ENCODE measurements around the gene TENM3. TPM values are rescaled to one million over a fixed set of nuclear protein-coding genes. Genes with fewer than 3 reads are reported as not detected.

TENM3 gene
- total RNA-seq, 1 experiment from 2014 or later, result 5.3 TPM

DNA sequence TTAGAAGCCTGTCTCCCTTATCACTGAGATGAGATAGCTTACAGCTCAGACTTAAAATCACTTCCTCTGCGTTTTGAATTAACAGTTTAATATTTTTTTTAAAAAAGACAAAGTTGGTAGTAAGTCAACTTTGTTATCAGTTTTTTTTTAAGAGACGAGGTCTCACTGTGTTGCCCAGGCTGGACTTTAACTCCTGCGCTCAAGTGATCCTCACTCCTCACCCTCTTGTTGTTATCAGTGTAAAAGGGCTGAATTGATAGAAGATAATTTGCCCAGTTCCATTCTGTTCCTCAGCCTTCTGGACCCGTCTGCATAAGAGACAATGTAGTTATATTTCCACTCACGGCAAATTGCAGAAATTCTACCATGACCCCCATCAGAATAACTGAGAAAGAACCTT lies 428.5 kb downstream of the TENM3 start:
- no peak for DNase-seq (ENCODE audit: low spot score)

DNA sequence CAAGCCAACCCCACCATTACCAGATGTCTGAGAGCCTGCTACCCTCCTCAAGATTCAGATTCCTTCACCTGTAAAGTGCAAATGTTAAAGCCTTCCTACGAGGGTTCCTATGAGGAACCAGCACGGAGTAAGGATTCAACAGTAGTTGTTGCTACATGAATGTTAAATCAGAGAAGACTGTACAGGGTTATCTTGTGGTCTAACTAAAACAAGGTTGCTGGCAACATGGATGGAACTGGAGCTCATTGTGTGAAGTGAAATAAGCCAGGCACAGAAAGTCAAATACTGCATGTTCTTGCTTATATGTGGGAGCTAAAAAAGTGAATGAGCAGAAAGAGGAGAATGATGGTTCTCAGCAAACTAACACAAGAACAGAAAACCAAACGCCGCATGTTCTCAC lies 435.4 kb downstream of the TENM3 start:
- no peak for DNase-seq (ENCODE audit: low spot score)

DNA sequence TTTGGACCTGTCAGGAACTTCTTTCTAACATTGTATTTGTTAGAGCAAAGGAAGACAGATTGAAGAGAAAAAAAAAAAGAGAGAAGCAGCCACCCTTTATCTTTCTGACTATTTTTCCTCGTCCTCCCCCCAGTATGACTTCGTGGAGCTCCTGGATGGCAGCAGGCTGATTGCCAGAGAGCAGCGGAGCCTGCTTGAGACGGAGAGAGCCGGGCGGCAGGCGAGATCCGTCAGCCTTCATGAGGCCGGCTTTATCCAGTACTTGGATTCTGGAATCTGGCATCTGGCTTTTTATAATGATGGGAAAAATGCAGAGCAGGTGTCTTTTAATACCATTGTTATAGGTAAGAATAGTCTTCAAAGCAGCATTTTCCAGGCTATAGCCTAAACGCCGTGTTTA lies 436.3 kb downstream of the TENM3 start:
- no peak for DNase-seq (ENCODE audit: low spot score)

DNA sequence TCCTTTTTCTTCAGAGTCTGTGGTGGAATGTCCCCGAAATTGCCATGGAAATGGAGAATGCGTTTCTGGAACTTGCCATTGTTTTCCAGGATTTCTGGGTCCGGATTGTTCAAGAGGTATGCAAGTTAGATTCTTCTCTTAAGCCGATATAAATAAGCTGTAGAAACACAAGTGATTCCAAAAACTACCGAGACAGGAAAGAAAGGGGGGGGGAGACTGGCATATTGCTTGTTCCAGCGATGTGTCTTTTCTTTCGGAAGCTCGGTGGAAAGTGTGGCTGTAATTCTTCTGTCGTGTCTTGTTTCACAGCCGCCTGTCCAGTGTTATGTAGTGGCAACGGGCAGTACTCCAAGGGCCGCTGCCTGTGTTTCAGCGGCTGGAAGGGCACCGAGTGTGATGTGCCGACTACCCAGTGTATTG lies 437.0 kb downstream of the TENM3 start:
- no peak for DNase-seq (ENCODE audit: low spot score)

DNA sequence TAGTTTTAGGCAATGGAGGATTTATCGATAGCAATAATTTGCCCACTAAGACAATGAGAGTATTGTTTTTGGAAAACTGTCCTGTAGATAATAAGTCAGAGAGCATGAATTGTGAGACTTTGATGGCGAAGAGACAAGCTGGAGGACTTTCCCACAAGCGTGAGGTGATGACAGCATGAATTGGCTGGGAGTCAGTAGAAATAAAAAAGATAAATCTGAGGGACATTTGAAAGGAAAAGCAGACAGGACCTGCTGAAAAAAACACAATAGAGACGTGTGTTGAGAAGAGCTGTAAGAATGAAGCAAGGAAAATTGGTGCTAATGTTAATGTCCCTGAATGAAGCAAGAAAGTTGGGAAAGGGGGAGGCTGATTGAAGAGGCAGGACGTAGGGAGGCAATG lies 440.5 kb downstream of the TENM3 start:
- no peak for DNase-seq (ENCODE audit: low spot score)

DNA sequence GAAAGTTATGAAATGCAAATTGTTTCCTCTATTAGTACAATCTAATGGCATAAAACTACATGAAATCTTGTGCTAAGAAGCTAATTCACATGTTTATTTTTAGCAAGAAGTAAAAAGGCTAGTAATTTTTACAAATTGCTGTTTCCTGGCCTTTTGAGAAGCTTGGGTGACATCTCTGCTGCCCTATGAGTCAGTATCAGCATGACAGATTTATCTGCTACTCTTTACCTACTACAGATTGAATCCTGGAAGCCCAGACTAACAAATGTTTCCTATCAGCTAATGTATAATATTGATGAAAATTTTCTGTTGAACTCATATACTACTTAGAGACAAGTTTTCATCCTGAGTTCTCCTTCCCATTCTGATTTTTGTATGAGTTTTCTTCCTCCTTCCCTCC lies 441.6 kb downstream of the TENM3 start:
- DNase-seq (ENCODE audit: low spot score), result no peak

DNA sequence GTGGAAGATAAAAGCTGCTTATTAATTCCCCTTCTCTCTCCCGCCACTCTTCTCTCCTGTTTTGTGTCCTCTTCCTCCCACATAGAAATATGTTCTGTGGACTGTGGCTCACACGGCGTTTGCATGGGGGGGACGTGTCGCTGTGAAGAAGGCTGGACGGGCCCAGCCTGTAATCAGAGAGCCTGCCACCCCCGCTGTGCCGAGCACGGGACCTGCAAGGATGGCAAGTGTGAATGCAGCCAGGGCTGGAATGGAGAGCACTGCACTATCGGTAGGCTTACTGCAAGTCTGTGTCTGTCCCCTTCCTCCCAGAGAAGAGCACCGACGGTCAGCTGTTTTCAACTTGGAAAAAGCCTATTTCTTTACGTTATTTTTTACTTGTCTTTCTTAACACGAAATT lies 444.9 kb downstream of the TENM3 start:
- DNase-seq (ENCODE audit: low spot score), result no peak

DNA sequence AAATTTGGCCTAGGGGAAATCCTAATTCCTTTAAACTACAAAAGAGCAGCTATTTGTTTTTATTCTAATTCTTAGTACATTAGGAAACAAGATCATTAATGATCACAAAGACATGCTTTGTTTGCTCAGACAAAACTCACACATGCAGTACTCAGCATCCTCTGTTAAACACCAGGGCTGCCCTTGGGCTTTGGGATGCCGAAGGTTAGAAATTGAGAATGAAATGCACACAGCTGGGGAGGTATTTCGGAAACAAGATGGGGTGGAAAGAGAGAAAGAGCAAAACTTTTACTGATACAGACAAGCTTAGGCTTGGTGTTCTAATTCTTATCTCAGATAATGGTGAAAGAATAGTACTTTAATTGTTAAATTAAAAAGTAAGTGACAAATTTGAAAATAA lies 451.3 kb downstream of the TENM3 start:
- DNase-seq (ENCODE audit: low spot score), result no peak

DNA sequence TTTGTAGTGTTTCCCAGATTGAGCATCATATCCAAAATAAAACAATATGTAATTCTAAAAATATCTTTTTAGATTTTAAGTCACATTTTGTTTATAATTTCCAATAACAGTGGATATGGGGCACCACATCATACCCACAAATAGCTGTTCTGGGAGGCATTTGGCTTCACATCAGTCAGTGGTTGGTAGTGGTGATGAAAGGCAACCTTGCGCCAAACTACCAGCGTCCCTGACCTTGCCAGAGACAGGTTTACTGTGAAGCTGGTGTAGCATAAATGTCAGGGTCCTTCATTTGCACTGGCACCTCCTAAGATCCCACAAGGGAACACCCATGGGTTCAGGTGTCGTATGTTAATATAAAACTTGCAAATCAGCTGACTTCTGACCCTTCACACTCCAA lies 451.8 kb downstream of the TENM3 start:
- DNase-seq (ENCODE audit: low spot score), result no peak

DNA sequence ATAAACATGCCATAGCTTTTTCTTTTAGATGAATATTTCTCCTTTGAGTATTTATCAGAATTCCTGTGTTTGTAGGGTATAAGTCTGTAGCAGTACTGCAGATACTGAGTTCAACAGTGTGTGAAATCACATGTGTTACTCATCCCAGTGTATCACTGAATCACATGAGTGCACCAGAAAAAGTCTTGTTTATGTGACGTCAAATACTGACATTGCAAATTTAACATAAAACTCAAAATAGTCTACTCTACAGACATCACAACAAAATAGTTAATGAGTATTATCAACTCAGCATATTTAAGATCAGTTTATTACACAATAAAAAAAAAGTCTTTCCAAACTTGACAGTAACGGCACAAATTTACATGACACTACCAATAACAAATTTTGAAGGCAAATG lies 452.6 kb downstream of the TENM3 start:
- DNase-seq (ENCODE audit: low spot score), result no peak

DNA sequence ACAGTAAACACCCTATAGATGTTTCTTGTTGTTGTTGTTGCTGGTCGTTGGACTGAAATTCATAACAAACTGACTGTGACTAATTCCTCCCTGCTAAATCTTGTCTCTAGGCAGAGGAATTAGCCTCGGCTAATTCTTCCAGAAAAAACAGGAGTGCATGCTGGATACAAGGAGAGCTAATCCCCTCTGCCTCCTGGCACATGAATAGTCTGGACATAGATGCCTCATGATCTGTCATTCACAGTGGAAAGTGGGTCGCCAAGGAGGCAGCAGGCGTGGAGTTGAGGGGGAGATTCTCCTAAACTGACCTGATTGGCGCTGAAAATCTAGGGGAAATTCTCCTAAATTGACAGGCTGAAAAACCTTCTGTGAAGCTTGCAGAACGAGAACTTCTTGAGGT lies 453.9 kb downstream of the TENM3 start:
- DNase-seq (ENCODE audit: low spot score), result no peak

DNA sequence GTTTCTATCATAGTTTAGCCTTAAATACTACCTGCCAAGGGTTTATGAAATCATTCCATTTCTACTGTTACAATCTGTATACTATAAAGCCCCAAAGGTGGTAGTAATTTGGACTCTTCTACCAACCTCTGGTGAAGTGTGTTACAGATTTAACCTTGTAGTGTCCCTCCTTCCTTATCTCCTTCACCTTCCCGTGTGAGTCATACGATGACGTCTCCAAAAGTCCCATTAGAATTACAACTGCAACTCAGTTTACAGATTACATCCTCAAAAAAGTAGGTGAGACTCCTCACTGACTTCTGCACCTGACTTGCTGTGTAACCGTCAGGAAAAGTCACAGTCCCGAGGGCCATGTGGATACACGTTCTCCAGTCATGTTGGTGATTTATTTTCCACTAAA lies 455.0 kb downstream of the TENM3 start:
- no peak for DNase-seq (ENCODE audit: low spot score)

DNA sequence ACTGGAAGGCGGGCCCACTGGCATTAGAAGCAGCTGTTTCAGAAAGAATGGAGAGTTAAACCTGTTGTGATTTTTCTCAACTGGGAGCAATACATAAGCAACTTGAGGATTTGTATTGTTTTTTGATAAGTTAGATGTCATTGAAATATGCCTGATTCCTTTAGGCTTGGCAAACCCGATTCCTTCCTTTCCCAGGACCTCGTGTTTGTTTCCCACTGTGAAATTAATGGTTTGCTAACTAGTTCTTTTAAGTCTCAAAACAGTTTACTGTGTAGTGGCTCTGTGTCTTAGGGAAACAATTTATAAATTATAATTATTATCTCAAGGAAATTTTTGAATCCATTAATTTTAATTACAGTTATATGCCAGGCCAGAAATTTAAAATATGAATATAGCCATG lies 456.0 kb downstream of the TENM3 start:
- no peak for DNase-seq (ENCODE audit: low spot score)

DNA sequence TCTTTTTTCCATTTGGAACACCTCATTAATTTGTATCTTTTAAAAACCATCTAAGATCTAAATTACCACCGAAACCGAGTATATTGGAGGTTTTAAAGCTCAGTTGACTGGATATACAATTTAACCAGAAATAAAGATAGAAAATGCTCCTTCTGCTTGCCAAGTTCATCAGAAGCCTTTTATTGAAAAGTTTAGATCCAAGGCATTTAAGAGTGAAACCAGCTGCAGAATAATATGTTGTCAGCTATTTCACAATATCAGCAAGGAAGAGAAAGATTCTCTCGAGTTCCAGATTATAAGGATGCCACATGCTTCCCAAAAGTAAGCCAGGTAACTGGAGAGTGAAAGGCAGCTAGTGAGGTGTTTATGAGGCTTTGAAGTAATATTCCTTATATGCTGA lies 456.6 kb downstream of the TENM3 start:
- DNase-seq (ENCODE audit: low spot score), result no peak

DNA sequence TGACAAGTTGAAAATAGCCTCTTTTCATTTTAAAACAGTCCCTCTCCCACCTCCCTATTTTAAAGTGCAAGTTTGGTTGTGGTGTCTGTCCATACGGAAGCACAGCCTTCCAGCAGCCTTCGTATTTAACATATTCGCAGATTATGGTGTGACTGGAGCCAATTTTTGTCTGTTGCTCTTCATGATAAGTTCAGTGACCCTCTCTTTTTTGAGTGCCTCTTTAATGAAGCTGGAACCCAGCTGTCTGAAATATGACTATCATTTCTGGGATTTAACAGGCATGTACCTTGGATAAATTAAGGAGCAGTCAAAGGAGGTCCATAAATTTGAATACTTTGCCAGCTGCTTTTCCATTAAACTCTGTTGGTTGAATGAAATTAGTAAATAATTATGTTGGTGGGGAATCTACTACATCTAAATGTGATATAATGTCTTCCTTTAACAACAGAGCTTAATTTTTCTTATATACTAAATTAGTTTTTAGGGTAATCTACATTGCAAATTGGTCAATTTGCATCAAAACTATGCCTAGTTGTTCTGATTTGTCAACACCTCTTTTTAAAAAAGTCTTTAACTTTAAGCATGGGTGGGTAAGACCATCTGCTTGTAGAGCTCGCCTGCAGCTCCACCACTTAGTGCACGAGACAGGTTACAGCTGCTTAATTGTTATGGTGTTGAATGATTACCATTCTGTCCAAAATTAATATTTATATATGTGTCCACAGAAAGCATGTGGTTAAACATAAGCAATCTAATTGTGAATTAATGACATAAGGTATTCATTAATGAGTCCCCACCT lies 457.4 kb downstream of the TENM3 start:
- DNase-seq (ENCODE audit: low spot score), result no peak

DNA sequence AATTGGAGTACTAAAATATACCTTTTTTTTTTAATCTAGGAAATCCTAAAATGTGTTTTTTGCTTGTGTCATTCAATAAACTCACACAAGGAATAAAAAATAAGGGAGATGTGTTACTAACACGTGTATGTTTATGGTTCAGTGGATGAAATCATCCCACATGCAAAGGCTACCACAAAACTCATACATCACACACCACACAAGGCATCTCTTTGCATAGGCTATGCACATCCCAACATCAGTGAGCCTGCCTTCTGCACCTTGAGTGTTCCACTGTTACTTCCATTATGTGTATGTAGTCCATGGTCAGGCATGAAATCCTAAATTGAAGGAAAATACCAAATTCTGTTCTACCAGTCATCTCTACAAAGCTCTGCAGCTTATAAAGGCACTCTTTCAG lies 460.9 kb downstream of the TENM3 start:
- DNase-seq (ENCODE audit: low spot score), result no peak

DNA sequence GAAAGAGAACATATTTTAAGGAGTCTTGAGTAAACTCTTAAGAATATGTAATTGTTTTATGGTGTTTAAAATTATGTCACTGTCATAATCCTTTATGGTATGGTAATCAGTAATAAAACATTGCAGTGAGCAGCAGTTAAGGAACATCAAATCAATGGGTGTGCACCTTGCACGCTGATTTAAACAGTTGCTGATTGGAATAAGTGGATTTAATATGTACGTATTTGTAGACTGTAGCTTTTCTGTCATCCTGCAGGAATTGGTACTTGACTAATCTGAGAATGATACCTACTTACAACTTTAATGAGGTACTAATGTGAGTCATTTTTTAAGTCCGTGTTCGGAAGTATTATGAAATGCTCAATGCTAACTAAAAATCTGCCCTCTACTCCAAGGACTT lies 461.7 kb downstream of the TENM3 start:
- DNase-seq (ENCODE audit: low spot score), result no peak

DNA sequence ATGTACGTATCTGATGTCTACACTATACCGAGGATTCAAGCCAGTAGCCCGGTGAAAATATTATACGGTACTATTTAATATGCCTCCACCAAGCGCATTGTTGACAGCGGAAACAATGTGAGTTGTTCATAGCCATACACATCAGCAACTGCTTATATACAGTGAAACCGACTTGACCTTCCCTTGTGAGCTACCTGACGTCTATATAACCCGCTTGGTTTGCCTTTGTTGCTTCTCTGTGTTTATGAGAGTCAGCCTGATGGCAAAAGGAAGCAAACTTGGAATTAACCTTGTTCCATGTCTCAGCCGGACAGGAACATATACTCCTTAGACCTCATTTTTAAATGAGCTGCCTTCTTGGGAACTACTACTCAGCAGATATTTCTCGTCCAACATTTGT lies 462.2 kb downstream of the TENM3 start:
- DNase-seq (ENCODE audit: low spot score), result no peak

DNA sequence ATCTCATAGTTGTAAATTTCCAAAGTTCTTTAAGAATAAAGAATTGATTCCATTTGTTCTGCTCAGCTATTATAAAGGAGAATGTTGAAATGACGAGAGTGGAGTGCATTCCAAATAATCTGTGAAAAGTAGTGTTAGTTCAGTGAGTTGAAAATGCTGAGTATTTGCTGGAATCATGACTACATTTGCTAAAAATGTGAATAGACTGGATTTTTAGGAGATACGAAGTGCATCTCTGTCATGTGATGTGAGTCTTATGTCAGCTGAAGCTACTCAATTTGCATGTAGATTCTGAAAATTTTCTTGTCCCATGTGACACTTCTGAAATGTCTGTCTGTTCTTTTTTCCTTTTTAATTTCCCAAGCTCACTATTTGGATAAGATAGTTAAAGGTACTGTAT lies 468.0 kb downstream of the TENM3 start:
- DNase-seq (ENCODE audit: low spot score), result no peak

DNA sequence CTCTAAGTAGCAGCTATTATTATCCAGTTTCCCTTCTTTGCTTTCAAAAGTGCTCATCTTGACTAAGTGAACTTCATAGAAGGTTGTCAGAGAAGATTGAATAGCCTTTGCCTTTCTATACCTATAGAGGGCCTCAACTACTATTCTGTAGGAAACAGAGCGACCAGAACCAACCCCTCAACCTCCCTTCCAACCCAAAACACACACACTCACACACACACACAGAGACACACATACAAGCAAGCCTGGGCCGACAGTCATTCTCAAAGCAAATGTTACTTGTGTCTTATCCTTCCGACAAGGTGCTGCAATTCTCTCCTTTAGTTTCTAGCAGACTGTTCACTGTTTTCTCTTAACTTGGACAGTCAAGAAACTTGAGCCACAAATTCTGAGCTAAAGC lies 472.3 kb downstream of the TENM3 start:
- no peak for DNase-seq (ENCODE audit: low spot score)

DNA sequence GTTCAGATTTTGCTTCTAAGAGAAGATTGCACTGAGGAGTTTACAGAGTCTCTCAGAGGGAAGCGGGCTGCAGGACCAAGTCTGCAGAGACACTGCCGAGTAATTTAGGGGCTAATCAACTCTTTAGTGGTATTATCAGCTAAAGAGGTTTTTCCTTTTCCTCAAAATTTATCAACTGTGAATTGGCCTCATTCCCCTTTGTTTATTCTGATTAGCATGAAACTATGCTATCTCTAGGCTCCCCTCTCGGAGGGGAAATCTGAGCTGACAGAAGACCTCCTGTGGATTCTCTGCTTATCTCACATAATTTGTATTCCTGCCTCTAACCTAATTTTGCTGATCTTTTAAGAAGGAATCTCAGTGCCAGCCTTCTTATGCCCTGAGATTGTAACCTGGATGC lies 473.0 kb downstream of the TENM3 start:
- DNase-seq (ENCODE audit: low spot score), result no peak

DNA sequence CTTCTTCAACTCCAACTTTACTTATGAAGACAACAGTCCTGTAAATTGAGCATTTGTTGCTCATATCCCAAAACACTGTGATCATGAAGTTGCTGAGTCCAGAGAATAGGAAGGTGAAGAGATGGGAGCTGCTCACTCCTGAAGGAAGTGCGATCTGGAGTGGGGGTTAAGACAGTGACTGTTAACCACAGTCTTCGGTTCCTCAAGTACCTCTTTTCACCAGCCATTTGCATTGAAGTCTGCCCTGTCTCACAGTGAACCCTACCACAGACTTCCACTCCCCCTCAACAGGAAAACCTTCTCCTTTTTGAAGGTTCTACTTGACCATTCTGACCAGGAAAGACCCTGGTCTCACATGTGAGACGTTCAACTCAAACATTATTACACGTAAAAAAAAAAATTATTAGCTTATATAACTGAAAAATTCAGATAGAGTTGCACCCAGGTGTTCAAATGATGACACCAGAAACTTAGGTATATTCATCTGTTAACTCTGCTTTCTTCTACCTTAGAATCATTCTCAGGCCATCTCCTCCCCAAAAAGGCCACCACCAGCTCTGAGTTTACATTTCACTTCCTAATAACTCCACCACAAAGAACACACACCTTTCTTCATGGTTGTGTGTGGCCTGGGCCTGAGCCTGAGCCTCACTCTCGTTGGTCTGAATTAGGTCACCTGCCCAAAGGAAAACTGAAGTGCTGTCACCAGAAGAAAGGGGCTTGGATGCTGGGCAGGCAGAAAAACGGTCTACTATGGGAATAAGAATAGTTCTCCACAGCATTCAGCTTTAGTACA lies 474.8 kb downstream of the TENM3 start:
- no peak for DNase-seq (ENCODE audit: low spot score)

DNA sequence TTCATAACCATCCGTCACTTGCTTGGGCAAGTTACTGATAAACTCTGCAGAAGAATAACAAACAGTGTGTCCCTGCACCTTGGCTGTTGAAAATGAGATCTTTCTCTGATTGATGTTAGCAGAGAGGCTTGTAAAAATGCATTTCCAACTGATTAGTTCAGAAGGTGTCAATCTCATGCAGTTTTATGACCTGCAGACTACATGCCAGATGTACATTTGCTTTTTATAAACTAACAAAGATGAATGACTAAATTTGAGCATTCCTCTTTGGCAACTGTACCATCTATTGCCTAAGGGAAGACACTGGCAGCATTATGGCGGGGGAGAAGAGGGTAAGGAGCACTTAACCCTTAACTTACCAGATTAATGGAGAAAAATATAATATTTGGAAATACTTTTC lies 481.2 kb downstream of the TENM3 start:
- no peak for DNase-seq (ENCODE audit: low spot score)
